HepG2 (cell line): Measurements from ENCODE around the gene PPP1R9B. TPM values are rescaled to one million over a fixed set of nuclear protein-coding genes. Genes with fewer than 3 reads are reported as not detected.

Experiments
- ARHGAP35 ChIP-seq: sonication (generic); formaldehyde crosslinking; IDR thresholded peaks from 2 replicates; pipeline ENCODE4 v1.9.0; 2022; ENCODE audit warnings: mild to moderate bottlenecking, inconsistent platforms, moderate library complexity, missing genetic modification reagents, borderline replicate concordance
- ETV5 ChIP-seq: IDR thresholded peaks from 2 replicates; pipeline ENCODE4 v1.6.1; 2018; ENCODE audit warnings: missing biosample characterization, missing genetic modification reagents, inconsistent platforms, borderline replicate concordance
- PAX8 ChIP-seq: sonication (generic); formaldehyde crosslinking; IDR thresholded peaks from 2 replicates; pipeline ENCODE4 v1.8.0; 2022; ENCODE audit warnings: mild to moderate bottlenecking, missing genetic modification reagents, borderline replicate concordance
- STAG1 ChIP-seq: sonication (generic); formaldehyde crosslinking; IDR thresholded peaks from 2 replicates; pipeline ENCODE4 v1.4.0; 2020; ENCODE audit warnings: missing genetic modification reagents
- XRCC5 ChIP-seq: fragments of 200-400 bp; formaldehyde crosslinking; optimal IDR thresholded peaks from 2 replicates; pipeline ENCODE3; 2017; ENCODE audit warnings: mild to moderate bottlenecking, low read length
- ZBTB21 ChIP-seq: sonication (generic); formaldehyde crosslinking; IDR thresholded peaks from 2 replicates; pipeline ENCODE4 v1.4.0; 2020; ENCODE audit warnings: missing genetic modification reagents
- ZMAT3 ChIP-seq: sonication (generic); formaldehyde crosslinking; conservative IDR thresholded peaks from 2 replicates; pipeline ENCODE4 v1.7.0; 2021; ENCODE audit warnings: missing genetic modification reagents
- ZNF234 ChIP-seq: sonication (generic); formaldehyde crosslinking; conservative IDR thresholded peaks from 2 replicates; pipeline ENCODE4 v1.5.1; 2020; ENCODE audit warnings: mild to moderate bottlenecking, missing genetic modification reagents
- ZNF747 ChIP-seq: sonication (generic); formaldehyde crosslinking; IDR thresholded peaks from 2 replicates; pipeline ENCODE4 v1.8.1; 2023; ENCODE audit warnings: missing genetic modification reagents, mild to moderate bottlenecking, borderline replicate concordance
- ZNF850 ChIP-seq: sonication (generic); formaldehyde crosslinking; conservative IDR thresholded peaks from 2 replicates; pipeline ENCODE4 v1.9.0; 2021; ENCODE audit warnings: mild to moderate bottlenecking, missing genetic modification reagents
- polyA plus RNA-seq, 8 experiments: library from polyadenylated mRNA; depleted of rRNA in 3 of 8; stranded (reverse) in 7 of 8; unstranded in 1 of 8; fragments of >200 nt; fragmentation: Illumina TruSeq in 4 of 8; extraction: Trizol in 4 of 8; gene quantifications; 2 replicates each; pipeline versions ENCODE4 v1.2.1 to v1.2.3, GENCODE V29; 2011 to 2016; ENCODE audit warnings: low read depth in 4 of 8, missing spikeins in 1 of 8, mixed read lengths in 1 of 8; ENCODE audit not compliant: insufficient read depth in 1 of 8
- total RNA-seq, 5 experiments: library from RNA; depleted of rRNA; stranded (reverse); fragments of >200 nt; fragmentation: Illumina TruSeq; extraction: Trizol; gene quantifications; 2 replicates each; pipeline ENCODE4 v1.2.3, GENCODE V29; 2016; ENCODE audit warnings: low read depth in 1 of 5
- TF ChIP-seq, protein P1 (sequence below): sonication (generic); formaldehyde crosslinking; IDR thresholded peaks from 2 replicates; pipeline ENCODE4 v1.8.1; 2022; ENCODE audit warnings: low read depth, mild to moderate bottlenecking, missing genetic modification reagents
- TF ChIP-seq, protein P2 (sequence below): sonication (generic); formaldehyde crosslinking; IDR thresholded peaks from 2 replicates; pipeline ENCODE4 v1.4.0; 2020; ENCODE audit warnings: low read depth, missing genetic modification reagents
- TF ChIP-seq, protein P3 (sequence below): conservative IDR thresholded peaks from 2 replicates; pipeline ENCODE4 v1.6.1; 2018; ENCODE audit warnings: missing genetic modification reagents
- TF ChIP-seq, protein P4 (sequence below): sonication (generic); formaldehyde crosslinking; IDR thresholded peaks from 2 replicates; pipeline ENCODE4 v1.5.0; 2020; ENCODE audit warnings: missing genetic modification reagents, mild to moderate bottlenecking, borderline replicate concordance
- TF ChIP-seq, protein P5 (sequence below): sonication (generic); formaldehyde crosslinking; IDR thresholded peaks from 2 replicates; pipeline ENCODE4 v1.4.0; 2020; ENCODE audit warnings: missing genetic modification reagents
- TF ChIP-seq, protein P6 (sequence below): sonication (generic); formaldehyde crosslinking; IDR thresholded peaks from 2 replicates; pipeline ENCODE4 v1.5.0; 2020; ENCODE audit warnings: mild to moderate bottlenecking, missing genetic modification reagents

The PPP1R9B gene
- total and polyA plus RNA-seq, 2 of the 13 experiments (the other 11 are each of a cell fraction or from before 2014, with no cell fraction given) = 9.4 to 15.8 TPM

DNA sequence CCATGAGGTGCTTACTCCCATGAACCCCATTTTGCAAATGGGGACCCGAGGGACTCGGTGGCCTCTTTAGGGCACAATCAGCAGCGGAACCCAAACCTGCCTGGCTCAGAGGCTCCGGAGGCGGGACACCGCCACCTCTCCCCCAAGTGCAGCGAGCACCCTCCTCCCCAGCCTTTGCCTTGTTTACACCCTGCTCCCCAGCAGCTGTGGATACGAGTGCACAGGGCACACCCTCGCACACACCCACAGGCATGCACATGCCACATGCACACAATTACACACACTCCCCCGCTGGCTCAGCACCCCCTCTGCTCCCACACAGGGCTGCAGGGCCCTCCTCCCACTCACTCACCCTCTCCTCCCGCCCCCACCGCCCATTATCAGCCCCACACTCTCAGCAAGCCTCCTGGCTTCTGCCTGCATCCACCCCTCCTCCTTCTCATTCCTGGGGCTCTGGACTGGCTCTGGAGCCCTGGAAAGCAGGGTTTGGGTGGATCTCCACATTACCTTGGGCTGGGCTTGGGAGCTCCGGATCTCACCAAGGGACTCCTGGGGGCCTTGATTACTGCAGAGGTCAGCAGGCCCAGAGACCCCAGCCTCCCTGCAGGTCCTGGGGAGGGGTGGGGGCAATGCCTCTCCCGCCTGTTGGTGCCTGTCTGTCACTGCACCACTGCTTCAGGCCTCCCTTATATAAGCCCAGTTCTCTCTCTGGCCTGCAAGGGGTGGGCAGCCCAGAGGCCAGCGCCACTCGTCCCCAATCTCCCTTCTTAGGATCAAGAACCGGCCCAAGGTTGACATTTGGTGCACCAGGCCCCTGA, 48.9 kb downstream of the PPP1R9B start (continued):
- TF ChIP-seq, protein P1, sequence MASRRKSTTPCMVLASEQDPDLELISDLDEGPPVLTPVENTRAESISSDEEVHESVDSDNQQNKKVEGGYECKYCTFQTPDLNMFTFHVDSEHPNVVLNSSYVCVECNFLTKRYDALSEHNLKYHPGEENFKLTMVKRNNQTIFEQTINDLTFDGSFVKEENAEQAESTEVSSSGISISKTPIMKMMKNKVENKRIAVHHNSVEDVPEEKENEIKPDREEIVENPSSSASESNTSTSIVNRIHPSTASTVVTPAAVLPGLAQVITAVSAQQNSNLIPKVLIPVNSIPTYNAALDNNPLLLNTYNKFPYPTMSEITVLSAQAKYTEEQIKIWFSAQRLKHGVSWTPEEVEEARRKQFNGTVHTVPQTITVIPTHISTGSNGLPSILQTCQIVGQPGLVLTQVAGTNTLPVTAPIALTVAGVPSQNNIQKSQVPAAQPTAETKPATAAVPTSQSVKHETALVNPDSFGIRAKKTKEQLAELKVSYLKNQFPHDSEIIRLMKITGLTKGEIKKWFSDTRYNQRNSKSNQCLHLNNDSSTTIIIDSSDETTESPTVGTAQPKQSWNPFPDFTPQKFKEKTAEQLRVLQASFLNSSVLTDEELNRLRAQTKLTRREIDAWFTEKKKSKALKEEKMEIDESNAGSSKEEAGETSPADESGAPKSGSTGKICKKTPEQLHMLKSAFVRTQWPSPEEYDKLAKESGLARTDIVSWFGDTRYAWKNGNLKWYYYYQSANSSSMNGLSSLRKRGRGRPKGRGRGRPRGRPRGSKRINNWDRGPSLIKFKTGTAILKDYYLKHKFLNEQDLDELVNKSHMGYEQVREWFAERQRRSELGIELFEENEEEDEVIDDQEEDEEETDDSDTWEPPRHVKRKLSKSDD (CRISPR knock-in tag) = no peak
- TF ChIP-seq PAX8 (CRISPR knock-in tag) = no peak
- no peak for TF ChIP-seq ZNF234 (CRISPR knock-in tag)
- TF ChIP-seq ETV5 (CRISPR knock-in tag) = peak; percentile 36; the same call in 1 of the 2 replicates
- TF ChIP-seq ARHGAP35 (CRISPR knock-in tag) = no peak
- no peak for TF ChIP-seq STAG1 (CRISPR knock-in tag)
- no peak for TF ChIP-seq ZBTB21 (CRISPR knock-in tag)
- TF ChIP-seq, protein P2, sequence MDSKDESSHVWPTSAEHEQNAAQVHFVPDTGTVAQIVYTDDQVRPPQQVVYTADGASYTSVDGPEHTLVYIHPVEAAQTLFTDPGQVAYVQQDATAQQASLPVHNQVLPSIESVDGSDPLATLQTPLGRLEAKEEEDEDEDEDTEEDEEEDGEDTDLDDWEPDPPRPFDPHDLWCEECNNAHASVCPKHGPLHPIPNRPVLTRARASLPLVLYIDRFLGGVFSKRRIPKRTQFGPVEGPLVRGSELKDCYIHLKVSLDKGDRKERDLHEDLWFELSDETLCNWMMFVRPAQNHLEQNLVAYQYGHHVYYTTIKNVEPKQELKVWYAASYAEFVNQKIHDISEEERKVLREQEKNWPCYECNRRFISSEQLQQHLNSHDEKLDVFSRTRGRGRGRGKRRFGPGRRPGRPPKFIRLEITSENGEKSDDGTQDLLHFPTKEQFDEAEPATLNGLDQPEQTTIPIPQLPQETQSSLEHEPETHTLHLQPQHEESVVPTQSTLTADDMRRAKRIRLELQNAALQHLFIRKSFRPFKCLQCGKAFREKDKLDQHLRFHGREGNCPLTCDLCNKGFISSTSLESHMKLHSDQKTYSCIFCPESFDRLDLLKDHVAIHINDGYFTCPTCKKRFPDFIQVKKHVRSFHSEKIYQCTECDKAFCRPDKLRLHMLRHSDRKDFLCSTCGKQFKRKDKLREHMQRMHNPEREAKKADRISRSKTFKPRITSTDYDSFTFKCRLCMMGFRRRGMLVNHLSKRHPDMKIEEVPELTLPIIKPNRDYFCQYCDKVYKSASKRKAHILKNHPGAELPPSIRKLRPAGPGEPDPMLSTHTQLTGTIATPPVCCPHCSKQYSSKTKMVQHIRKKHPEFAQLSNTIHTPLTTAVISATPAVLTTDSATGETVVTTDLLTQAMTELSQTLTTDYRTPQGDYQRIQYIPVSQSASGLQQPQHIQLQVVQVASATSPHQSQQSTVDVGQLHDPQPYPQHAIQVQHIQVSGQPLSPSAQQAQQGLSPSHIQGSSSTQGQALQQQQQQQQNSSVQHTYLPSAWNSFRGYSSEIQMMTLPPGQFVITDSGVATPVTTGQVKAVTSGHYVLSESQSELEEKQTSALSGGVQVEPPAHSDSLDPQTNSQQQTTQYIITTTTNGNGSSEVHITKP (CRISPR knock-in tag) = 0 out of 2 replicates have a peak, but pooled peaks have one; percentile 28
- TF ChIP-seq, protein P3, sequence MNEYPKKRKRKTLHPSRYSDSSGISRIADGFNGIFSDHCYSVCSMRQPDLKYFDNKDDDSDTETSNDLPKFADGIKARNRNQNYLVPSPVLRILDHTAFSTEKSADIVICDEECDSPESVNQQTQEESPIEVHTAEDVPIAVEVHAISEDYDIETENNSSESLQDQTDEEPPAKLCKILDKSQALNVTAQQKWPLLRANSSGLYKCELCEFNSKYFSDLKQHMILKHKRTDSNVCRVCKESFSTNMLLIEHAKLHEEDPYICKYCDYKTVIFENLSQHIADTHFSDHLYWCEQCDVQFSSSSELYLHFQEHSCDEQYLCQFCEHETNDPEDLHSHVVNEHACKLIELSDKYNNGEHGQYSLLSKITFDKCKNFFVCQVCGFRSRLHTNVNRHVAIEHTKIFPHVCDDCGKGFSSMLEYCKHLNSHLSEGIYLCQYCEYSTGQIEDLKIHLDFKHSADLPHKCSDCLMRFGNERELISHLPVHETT (CRISPR knock-in tag) = no peak
- TF ChIP-seq, protein P4, sequence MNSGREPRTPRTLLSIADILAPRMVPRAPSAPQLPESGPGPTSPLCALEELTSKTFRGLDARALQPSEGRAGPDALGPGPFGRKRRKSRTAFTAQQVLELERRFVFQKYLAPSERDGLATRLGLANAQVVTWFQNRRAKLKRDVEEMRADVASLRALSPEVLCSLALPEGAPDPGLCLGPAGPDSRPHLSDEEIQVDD = no peak
- no peak for TF ChIP-seq XRCC5
- 0 out of 2 replicates have a peak, but pooled peaks have one; percentile 36 for TF ChIP-seq ZMAT3 (CRISPR knock-in tag)
- TF ChIP-seq, protein P5, sequence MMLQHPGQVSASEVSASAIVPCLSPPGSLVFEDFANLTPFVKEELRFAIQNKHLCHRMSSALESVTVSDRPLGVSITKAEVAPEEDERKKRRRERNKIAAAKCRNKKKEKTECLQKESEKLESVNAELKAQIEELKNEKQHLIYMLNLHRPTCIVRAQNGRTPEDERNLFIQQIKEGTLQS (CRISPR knock-in tag) = no peak
- TF ChIP-seq ZNF747 (CRISPR knock-in tag) = 0 out of 2 replicates have a peak, but pooled peaks have one; percentile 25
- TF ChIP-seq ZNF850 = no peak
- TF ChIP-seq, protein P6, sequence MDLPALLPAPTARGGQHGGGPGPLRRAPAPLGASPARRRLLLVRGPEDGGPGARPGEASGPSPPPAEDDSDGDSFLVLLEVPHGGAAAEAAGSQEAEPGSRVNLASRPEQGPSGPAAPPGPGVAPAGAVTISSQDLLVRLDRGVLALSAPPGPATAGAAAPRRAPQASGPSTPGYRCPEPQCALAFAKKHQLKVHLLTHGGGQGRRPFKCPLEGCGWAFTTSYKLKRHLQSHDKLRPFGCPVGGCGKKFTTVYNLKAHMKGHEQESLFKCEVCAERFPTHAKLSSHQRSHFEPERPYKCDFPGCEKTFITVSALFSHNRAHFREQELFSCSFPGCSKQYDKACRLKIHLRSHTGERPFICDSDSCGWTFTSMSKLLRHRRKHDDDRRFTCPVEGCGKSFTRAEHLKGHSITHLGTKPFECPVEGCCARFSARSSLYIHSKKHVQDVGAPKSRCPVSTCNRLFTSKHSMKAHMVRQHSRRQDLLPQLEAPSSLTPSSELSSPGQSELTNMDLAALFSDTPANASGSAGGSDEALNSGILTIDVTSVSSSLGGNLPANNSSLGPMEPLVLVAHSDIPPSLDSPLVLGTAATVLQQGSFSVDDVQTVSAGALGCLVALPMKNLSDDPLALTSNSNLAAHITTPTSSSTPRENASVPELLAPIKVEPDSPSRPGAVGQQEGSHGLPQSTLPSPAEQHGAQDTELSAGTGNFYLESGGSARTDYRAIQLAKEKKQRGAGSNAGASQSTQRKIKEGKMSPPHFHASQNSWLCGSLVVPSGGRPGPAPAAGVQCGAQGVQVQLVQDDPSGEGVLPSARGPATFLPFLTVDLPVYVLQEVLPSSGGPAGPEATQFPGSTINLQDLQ (CRISPR knock-in tag) = 0 out of 2 replicates have a peak, but pooled peaks have one; percentile 61
